ENCODE results near the gene FGG.

FGG gene

DNA sequence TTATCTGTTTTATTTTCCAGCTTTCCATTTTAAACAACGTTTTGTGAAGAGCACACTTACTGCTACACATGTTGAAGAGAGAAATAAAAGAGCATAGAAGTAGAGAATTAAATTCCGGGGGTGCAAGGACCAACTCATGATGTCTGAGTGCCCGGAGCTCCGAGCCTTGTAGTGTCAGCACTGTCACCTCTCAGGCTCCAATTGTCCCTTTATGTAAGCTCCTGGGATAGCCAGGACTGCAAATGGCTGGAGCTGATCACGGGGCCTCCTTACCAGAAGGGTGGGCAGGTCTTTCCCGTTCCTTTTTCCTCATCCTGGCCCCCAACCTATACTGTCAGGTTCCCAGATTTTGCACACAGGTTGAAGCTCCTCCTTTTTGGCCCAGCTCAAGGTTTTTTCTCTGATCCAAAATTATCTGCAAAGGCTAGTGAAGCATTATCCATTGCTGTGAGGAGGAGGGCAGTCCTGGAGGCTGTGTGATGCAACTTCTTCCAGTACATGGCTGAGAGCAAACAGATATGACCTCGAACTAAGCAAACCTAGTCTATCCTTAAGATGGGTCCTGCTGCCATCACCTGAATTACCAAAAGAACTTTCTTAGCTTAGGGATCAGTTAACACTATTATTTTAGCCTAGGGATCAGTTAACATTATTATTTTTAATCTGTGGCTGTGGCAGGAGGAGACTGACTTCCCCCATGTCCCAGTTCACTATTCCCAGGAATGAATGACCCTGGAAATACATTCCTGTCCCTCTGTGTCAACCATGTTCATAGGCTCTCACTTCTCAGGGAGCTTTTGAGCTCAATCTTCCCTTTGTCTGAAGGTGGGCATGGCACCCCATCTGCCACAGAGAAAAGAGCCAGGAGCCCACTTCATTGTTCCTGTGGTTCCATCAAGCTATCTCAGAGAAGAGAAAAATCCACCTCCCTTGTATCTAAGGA, at the start of gene FGG:
Gene FGG (minus strand): TSS at position 185 of the 943 bp plus-strand sequence. CDS start 47 bp downstream, at position 138.
- no peaks in the 10 kb centered on the region for H3K9me3 ChIP-seq (ENCODE audit: control insufficient read depth in 1 of 2, low read length in 2 of 2)
- H3K4me1 ChIP-seq (ENCODE audit: control insufficient read depth in 1 of 2, insufficient read depth in 2 of 2, low read length in 2 of 2): no peaks in the 10 kb centered on the region
- H3K36me3 ChIP-seq (ENCODE audit: control insufficient read depth in 1 of 2, insufficient read depth in 2 of 2, low read length in 2 of 2): no peaks in the 10 kb centered on the region
- H3K27me3 ChIP-seq (ENCODE audit: low read depth, low read length): no peaks in the 10 kb centered on the region
- H3K27ac ChIP-seq (ENCODE audit: low read length): no peak within 1 kb of the TSS
- H3K4me3 ChIP-seq (ENCODE audit: low read depth in 1 of 2, low read length in 2 of 2): no peak within 1 kb of the TSS

DNA sequence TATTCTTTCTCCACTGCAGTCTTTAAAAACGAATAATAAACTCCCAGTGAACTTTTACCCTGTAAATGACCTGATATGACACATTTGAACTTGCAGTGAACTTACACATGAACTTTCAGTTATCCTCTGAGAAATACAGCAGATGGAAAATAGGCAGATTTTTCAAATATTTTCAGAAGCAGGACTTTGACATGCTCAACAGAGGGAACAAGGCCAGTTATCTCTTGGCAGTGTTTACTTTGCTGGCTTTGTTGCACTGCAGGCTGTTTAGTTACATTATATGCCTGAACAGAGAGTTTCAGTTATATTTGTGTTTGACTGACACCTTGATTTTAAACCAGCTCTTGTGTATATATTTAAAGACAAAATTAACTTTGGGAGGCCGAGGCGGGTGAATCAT, 47.6 kb upstream of the FGG start:
- Histone ChIP-seq H3K36me3 (ENCODE audit: control insufficient read depth in 1 of 2, insufficient read depth in 2 of 2, low read length in 2 of 2) (no peaks in the 10 kb centered on the region), H3K9me3 (ENCODE audit: control insufficient read depth in 1 of 2, low read length in 2 of 2) (no peaks in the 10 kb centered on the region), H3K4me3 (ENCODE audit: low read depth in 1 of 2, low read length in 2 of 2) (no peak overlapping the region), H3K27ac (ENCODE audit: low read length) (no peak overlapping the region), H3K4me1 (ENCODE audit: control insufficient read depth in 1 of 2, insufficient read depth in 2 of 2, low read length in 2 of 2) (peaks cover 3 to 13% of the 10 kb centered on the region in 2 donors), H3K27me3 (ENCODE audit: low read depth, low read length) (no peaks in the 10 kb centered on the region)

DNA sequence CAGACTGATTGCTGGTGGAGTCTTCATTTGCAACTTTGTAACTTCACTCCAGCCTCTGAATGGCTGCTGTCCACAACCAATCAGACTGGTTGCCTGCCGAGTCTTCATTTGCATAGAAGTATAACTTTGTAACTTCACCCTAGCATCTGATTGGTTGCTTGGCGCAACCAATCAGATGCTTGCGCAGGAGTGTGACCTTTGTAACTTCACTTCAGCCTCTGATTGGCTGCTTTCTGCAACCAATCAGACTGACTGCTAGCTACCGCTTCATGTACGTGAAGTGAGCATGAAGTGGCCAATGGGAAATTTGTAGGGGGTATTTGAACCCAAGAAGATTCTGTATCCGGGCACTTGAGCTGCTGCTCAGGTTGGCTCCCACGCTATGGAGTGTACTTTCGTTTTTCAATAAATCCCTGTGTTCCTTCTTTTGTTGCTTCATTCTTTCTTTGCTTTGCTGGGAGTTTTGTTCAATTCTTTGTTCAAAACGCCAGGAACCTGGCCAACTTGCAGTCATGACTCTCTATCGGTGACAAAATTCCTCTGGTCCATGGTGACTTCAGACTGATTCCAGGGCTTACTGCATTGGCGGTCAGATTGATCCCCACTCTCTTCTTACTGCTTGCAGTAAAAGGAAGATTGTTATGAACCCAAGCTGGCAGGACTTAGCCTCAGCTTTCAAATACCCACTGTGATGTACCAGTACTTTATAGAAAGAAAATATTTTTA, 46.4 kb upstream of the FGG start:
- Histone ChIP-seq H3K27ac (ENCODE audit: low read length) (no peak overlapping the region), H3K4me3 (ENCODE audit: low read depth in 1 of 2, low read length in 2 of 2) (peak overlapping the region in 1 of 2 donors; percentile 12)

DNA sequence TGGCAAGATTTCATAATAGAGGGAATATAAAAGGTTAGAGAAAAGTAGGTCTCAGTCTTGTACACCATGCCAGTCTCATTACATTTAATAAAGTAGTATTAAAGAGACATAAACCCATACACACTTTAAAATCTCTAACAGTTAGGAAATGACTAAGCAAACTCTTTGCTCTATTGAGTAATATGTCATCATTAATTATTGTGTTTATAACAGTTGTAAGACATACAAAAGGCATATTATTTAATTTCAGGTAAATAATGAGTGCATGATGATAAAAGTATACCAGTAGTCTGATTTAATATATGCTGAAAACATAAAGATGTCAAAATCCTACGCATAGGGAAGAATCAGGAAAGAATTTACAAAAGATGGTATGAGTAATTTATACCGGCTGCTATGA, 31.0 kb upstream of the FGG start:
- no peaks in the 10 kb centered on the region for H3K9me3 ChIP-seq (ENCODE audit: control insufficient read depth in 1 of 2, low read length in 2 of 2)
- peaks cover 0 to 14% of the 10 kb centered on the region in 2 donors for H3K4me1 ChIP-seq (ENCODE audit: control insufficient read depth in 1 of 2, insufficient read depth in 2 of 2, low read length in 2 of 2)
- no peak overlapping the region for H3K4me3 ChIP-seq (ENCODE audit: low read depth in 1 of 2, low read length in 2 of 2)
- H3K27ac ChIP-seq (ENCODE audit: low read length): no peak overlapping the region
- H3K27me3 ChIP-seq (ENCODE audit: low read depth, low read length): no peaks in the 10 kb centered on the region
- H3K36me3 ChIP-seq (ENCODE audit: control insufficient read depth in 1 of 2, insufficient read depth in 2 of 2, low read length in 2 of 2): no peaks in the 10 kb centered on the region

More for the DNA sequence above, 46.4 kb upstream of the FGG start:
- Histone ChIP-seq H3K4me1 (ENCODE audit: control insufficient read depth in 1 of 2, insufficient read depth in 2 of 2, low read length in 2 of 2) (peaks cover 3 to 13% of the 10 kb centered on the region in 2 donors), H3K27me3 (ENCODE audit: low read depth, low read length) (no peaks in the 10 kb centered on the region), H3K9me3 (ENCODE audit: control insufficient read depth in 1 of 2, low read length in 2 of 2) (no peaks in the 10 kb centered on the region), H3K36me3 (ENCODE audit: control insufficient read depth in 1 of 2, insufficient read depth in 2 of 2, low read length in 2 of 2) (no peaks in the 10 kb centered on the region)

DNA sequence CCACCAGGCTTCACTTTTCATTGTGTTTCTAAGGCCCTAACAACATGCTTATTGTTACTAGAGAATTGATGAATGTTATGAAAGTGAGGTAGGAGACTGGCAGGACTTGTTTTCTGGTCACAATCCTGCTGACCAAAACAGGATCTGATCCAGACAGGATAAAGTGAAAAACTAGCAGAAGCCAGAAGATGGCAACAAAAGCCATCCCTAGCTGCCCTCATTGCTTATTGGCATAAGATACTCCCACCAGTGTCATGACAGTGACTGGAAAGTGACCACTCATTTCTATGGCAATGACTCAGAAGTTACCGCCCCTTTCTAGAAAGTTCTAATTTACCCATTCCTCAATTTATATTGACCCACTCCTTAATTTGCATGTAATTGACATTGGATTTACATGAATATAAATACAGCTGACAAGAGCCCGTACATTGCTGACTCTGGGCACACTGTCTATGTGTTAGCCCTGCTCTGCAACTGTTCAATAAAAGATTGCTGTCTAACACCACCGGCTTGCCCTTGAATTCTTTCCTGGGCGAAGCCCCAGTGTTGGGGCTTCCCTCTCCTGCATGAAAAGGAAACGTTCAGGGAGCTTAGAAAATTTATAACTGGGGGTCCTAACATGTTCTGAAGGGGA, 30.0 kb upstream of the FGG start:
- Histone ChIP-seq H3K36me3 (ENCODE audit: control insufficient read depth in 1 of 2, insufficient read depth in 2 of 2, low read length in 2 of 2) (no peaks in the 10 kb centered on the region), H3K9me3 (ENCODE audit: control insufficient read depth in 1 of 2, low read length in 2 of 2) (no peaks in the 10 kb centered on the region), H3K4me1 (ENCODE audit: control insufficient read depth in 1 of 2, insufficient read depth in 2 of 2, low read length in 2 of 2) (peaks cover 0 to 14% of the 10 kb centered on the region in 2 donors), H3K27ac (ENCODE audit: low read length) (no peak overlapping the region), H3K4me3 (ENCODE audit: low read depth in 1 of 2, low read length in 2 of 2) (no peak overlapping the region), H3K27me3 (ENCODE audit: low read depth, low read length) (no peaks in the 10 kb centered on the region)

DNA sequence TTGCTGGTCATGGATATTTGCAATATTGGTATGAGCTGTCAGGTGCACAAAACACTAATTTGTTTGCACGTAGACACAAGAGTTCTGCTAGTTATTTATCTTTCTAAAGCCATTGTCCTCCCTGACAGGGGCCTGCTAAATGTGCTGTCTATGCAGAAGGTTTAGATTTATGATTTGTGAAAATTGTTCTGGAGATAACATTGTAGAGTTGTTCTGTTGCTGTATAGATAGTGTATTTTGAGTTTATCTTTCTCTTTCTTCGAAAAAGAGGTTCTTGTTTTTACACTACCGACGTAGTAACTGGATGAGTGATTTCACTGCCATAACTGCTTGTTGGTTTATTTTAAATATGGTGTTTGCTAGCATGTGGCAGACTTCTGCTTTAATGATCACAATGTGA, 28.5 kb upstream of the FGG start:
- H3K9me3 ChIP-seq (ENCODE audit: control insufficient read depth in 1 of 2, low read length in 2 of 2): no peaks in the 10 kb centered on the region
- H3K36me3 ChIP-seq (ENCODE audit: control insufficient read depth in 1 of 2, insufficient read depth in 2 of 2, low read length in 2 of 2): no peaks in the 10 kb centered on the region
- no peaks in the 10 kb centered on the region for H3K27me3 ChIP-seq (ENCODE audit: low read depth, low read length)
- H3K4me3 ChIP-seq (ENCODE audit: low read depth in 1 of 2, low read length in 2 of 2): no peak overlapping the region
- H3K27ac ChIP-seq (ENCODE audit: low read length): no peak overlapping the region
- peaks cover 0 to 14% of the 10 kb centered on the region in 2 donors for H3K4me1 ChIP-seq (ENCODE audit: control insufficient read depth in 1 of 2, insufficient read depth in 2 of 2, low read length in 2 of 2)

DNA sequence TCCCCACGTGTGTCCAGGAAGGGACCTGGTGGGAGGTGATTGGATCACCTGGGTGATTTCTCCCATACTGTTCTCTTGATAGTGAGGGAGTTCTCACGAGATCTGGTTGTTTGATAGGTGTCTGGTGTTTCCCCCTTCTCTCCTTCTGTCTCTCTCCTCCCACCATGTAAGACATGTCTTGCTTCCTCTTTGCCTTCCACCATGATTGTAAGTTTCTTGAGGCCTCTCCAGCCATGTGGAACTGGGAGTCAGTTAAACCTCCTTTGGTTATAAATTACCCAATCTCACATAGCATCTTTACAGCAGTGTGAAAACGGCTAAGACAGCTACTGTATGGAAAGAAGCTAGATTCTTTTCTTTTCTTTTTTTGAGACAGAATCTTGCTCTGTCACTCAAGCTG, 21.6 kb upstream of the FGG start:
- Histone ChIP-seq H3K36me3 (ENCODE audit: control insufficient read depth in 1 of 2, insufficient read depth in 2 of 2, low read length in 2 of 2) (no peaks in the 10 kb centered on the region), H3K27me3 (ENCODE audit: low read depth, low read length) (no peaks in the 10 kb centered on the region), H3K9me3 (ENCODE audit: control insufficient read depth in 1 of 2, low read length in 2 of 2) (no peaks in the 10 kb centered on the region), H3K4me1 (ENCODE audit: control insufficient read depth in 1 of 2, insufficient read depth in 2 of 2, low read length in 2 of 2) (no peaks in the 10 kb centered on the region), H3K27ac (ENCODE audit: low read length) (no peak overlapping the region), H3K4me3 (ENCODE audit: low read depth in 1 of 2, low read length in 2 of 2) (no peak overlapping the region)

DNA sequence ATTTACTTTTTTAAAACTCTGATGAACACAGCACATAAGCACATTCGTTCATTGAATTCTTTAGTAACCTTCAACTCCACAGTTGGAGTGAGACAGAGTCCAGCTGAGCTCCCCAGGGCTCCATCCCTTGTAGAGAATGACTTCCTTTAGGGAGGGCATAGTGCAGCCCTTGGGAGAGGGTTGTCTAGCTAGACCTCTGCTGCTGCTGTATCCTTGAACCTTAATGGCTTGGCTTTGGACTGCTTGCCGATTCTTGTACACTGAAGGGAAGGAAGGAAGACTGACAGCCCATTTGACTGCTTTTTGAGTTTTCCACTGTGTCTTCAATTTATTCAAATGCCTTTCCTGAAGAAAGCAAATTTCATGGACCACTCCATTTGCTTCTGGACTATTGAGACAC, 19.4 kb upstream of the FGG start:
- Histone ChIP-seq H3K36me3 (ENCODE audit: control insufficient read depth in 1 of 2, insufficient read depth in 2 of 2, low read length in 2 of 2) (no peaks in the 10 kb centered on the region), H3K4me1 (ENCODE audit: control insufficient read depth in 1 of 2, insufficient read depth in 2 of 2, low read length in 2 of 2) (no peaks in the 10 kb centered on the region), H3K27ac (ENCODE audit: low read length) (no peak overlapping the region), H3K9me3 (ENCODE audit: control insufficient read depth in 1 of 2, low read length in 2 of 2) (no peaks in the 10 kb centered on the region), H3K27me3 (ENCODE audit: low read depth, low read length) (no peaks in the 10 kb centered on the region), H3K4me3 (ENCODE audit: low read depth in 1 of 2, low read length in 2 of 2) (no peak overlapping the region)

DNA sequence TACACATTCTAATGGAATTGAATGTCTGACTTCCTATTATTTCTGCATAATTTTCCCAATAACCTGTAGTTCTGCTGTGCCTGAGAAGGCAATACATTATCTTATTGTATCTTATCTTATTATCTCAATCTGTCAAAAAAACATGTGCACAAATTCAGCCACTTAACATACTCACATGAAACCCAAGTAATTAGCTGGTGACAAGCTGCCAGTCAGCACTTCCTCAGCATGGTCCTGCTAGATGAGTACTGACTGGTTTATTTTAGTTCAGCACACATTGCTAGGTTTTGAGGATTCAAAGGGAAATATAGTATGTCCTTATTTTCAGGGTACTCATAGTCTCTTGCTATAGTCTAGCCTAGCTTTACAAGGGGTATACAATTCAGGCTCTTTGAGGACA, 17.9 kb upstream of the FGG start:
- H3K4me3 ChIP-seq (ENCODE audit: low read depth in 1 of 2, low read length in 2 of 2): no peak overlapping the region
- no peaks in the 10 kb centered on the region for H3K27me3 ChIP-seq (ENCODE audit: low read depth, low read length)
- no peaks in the 10 kb centered on the region for H3K4me1 ChIP-seq (ENCODE audit: control insufficient read depth in 1 of 2, insufficient read depth in 2 of 2, low read length in 2 of 2)
- no peaks in the 10 kb centered on the region for H3K9me3 ChIP-seq (ENCODE audit: control insufficient read depth in 1 of 2, low read length in 2 of 2)
- H3K27ac ChIP-seq (ENCODE audit: low read length): no peak overlapping the region
- no peaks in the 10 kb centered on the region for H3K36me3 ChIP-seq (ENCODE audit: control insufficient read depth in 1 of 2, insufficient read depth in 2 of 2, low read length in 2 of 2)

DNA sequence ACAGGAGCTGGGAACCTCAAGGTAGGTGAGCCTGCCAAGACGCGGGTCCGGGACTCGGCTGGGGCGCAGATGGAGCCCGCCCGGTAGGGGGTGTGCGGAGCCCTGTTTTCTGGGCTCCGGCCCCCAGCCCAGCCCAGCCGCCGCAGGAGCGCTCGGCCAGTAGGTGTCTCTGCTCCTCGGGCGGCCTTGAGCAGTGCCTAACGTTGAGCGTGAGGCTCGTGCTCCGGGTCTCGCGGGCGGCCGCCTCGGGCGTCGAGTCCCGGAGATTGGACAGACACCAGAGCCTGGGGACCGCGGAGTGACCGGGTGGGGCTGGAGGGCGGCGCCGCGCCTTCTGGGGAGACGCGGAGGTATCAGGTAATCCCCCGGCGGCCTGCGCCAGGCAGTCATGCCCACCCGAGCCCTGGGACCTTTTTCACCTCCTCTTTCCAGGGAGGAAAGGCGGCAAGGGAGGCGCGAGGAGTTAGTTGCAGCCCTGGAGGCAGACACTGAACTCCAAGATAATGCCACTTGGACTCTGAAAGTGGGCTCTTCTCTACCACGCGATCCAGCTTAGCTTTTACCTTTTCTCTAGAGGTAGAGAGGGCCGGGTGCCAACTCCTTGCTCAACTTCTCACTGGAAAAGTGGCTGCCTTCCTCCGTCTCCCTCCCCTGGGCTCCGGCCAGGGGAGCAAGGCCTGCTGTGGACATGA, 14.5 kb upstream of the FGG start:
- no peaks in the 10 kb centered on the region for H3K9me3 ChIP-seq (ENCODE audit: control insufficient read depth in 1 of 2, low read length in 2 of 2)

DNA sequence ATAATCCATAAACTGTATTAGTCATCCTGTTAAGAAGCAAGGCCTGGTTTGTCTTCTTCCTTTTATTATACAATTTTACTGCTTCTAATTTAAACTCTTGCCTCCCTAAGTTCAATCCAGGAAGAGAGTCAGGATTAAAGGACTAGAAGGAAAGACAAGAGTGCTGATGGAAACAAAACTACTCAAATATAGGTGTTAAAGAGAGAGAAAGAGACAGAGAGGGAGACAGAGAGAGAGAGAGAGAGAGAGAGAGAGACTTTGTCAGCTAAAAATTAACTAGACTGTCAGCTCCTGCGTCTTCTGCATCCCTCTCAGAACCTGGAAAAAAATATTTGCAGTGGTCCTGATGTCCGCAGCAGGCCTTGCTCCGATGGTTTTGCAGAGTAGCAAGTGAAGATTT, 13.5 kb upstream of the FGG start:
- Histone ChIP-seq H3K9me3 (ENCODE audit: control insufficient read depth in 1 of 2, low read length in 2 of 2) (no peaks in the 10 kb centered on the region), H3K36me3 (ENCODE audit: control insufficient read depth in 1 of 2, insufficient read depth in 2 of 2, low read length in 2 of 2) (no peaks in the 10 kb centered on the region), H3K4me1 (ENCODE audit: control insufficient read depth in 1 of 2, insufficient read depth in 2 of 2, low read length in 2 of 2) (no peaks in the 10 kb centered on the region), H3K27ac (ENCODE audit: low read length) (no peak overlapping the region), H3K4me3 (ENCODE audit: low read depth in 1 of 2, low read length in 2 of 2) (no peak overlapping the region), H3K27me3 (ENCODE audit: low read depth, low read length) (no peaks in the 10 kb centered on the region)

More for the DNA sequence above, 14.5 kb upstream of the FGG start:
- Histone ChIP-seq H3K4me3 (ENCODE audit: low read depth in 1 of 2, low read length in 2 of 2) (peak overlapping the region; percentile 50 to 52), H3K36me3 (ENCODE audit: control insufficient read depth in 1 of 2, insufficient read depth in 2 of 2, low read length in 2 of 2) (no peaks in the 10 kb centered on the region), H3K27ac (ENCODE audit: low read length) (no peak overlapping the region), H3K27me3 (ENCODE audit: low read depth, low read length) (no peaks in the 10 kb centered on the region), H3K4me1 (ENCODE audit: control insufficient read depth in 1 of 2, insufficient read depth in 2 of 2, low read length in 2 of 2) (no peaks in the 10 kb centered on the region)

Measured in muscle layer of duodenum (tissue), 2 donors.